Breast epithelium (tissue), 3 donors: ENCODE data around the gene NUP205.

Experiments
- POLR2A ChIP-seq: fragments of 450-650 bp; IDR thresholded peaks from one replicate; pipeline ENCODE4 v1.6.1; 2016; ENCODE audit warnings: antibody characterized with exemption, mild to moderate bottlenecking, moderate library complexity
- POLR2AphosphoS5 ChIP-seq, 3 donors: sonication (generic); formaldehyde crosslinking; IDR thresholded peaks; one replicate each; pipeline ENCODE4 v1.6.1; 2017; ENCODE audit warnings: antibody characterized with exemption in 3 of 3
- TF ChIP-seq, protein P1 (sequence below), 3 donors: fragments of 450-650 bp; IDR thresholded peaks; one replicate each; pipeline ENCODE4 v1.5.1; 2016 to 2017; ENCODE audit warnings: antibody characterized with exemption in 3 of 3, mild to moderate bottlenecking in 3 of 3, moderate library complexity in 3 of 3

DNA sequence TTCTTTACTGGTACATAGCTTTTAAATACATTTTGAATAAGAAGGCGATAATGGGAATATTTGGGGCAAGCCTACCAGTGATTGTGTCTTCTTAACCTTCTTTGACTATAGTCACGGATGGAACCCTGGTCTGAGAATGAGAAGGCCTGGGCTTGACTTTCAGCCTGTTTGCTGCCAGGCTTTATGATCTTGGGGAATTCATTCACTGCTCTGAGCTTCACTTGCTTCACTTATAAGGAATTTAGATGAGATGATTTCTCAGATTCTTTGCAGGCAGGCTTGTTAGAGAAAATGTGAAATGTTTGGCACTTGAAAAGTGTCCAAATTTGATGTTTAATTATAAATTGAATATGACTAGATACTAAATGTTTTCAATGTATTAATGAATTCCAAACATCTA lies 42.5 kb downstream of the NUP205 start:
- TF ChIP-seq, protein P1, sequence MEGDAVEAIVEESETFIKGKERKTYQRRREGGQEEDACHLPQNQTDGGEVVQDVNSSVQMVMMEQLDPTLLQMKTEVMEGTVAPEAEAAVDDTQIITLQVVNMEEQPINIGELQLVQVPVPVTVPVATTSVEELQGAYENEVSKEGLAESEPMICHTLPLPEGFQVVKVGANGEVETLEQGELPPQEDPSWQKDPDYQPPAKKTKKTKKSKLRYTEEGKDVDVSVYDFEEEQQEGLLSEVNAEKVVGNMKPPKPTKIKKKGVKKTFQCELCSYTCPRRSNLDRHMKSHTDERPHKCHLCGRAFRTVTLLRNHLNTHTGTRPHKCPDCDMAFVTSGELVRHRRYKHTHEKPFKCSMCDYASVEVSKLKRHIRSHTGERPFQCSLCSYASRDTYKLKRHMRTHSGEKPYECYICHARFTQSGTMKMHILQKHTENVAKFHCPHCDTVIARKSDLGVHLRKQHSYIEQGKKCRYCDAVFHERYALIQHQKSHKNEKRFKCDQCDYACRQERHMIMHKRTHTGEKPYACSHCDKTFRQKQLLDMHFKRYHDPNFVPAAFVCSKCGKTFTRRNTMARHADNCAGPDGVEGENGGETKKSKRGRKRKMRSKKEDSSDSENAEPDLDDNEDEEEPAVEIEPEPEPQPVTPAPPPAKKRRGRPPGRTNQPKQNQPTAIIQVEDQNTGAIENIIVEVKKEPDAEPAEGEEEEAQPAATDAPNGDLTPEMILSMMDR (IDR thresholded peaks at IDR 0.05), result no peak
- TF ChIP-seq POLR2A, result no peak
- no peak for TF ChIP-seq POLR2AphosphoS5 (IDR thresholded peaks at IDR 0.05)
